Uterus (tissue), 2 donors: ENCODE results near the gene KCNIP2.

ENCODE experiments used
- POLR2A ChIP-seq, 2 donors: fragments of 450-650 bp; IDR thresholded peaks; one replicate each; pipeline ENCODE4 v1.6.1; 2016; ENCODE audit warnings: antibody characterized with exemption in 2 of 2, mild to moderate bottlenecking in 1 of 2, moderate library complexity in 1 of 2
- TF ChIP-seq, protein P1 (sequence below), 4 experiments: fragments of 200-600 bp in 2 of 4; fragments of 450-650 bp in 2 of 4; sonication (generic) in 2 of 4; IDR thresholded peaks; one replicate each; pipeline ENCODE4 v1.5.1; 2016 to 2019; ENCODE audit warnings: antibody characterized with exemption in 4 of 4, mild to moderate bottlenecking in 2 of 4, moderate library complexity in 1 of 4

DNA sequence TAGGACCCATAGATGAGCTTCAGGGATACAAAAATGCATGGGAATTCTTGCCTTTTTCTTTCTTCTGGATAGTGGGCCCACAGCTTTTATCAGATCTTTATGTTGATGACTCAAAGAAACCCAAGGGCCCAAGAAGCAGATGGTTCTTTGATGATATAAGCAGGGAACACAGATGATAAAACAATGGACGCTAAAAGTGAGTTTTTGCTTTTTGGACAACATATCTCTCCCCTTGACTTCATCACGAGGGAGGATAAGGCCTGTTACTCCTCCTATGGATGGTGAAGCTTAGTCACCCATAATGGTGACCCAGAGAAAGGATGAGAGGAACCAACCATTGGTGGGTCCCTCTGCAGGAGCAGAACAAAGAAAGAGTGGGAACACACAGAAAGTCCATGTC, 18.9 kb downstream of the KCNIP2 start:
- TF ChIP-seq, protein P1, sequence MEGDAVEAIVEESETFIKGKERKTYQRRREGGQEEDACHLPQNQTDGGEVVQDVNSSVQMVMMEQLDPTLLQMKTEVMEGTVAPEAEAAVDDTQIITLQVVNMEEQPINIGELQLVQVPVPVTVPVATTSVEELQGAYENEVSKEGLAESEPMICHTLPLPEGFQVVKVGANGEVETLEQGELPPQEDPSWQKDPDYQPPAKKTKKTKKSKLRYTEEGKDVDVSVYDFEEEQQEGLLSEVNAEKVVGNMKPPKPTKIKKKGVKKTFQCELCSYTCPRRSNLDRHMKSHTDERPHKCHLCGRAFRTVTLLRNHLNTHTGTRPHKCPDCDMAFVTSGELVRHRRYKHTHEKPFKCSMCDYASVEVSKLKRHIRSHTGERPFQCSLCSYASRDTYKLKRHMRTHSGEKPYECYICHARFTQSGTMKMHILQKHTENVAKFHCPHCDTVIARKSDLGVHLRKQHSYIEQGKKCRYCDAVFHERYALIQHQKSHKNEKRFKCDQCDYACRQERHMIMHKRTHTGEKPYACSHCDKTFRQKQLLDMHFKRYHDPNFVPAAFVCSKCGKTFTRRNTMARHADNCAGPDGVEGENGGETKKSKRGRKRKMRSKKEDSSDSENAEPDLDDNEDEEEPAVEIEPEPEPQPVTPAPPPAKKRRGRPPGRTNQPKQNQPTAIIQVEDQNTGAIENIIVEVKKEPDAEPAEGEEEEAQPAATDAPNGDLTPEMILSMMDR (IDR thresholded peaks at IDR 0.05), result no peak
- no peak for TF ChIP-seq POLR2A (IDR thresholded peaks at IDR 0.05)
